Measurements from ENCODE around the gene ARID5B.
"Not testable (repeated sequence)": the region's sequence is repeated elsewhere in the genome, so short reads cannot be mapped to it uniquely, and the experiment has no call there.

Gene ARID5B

DNA sequence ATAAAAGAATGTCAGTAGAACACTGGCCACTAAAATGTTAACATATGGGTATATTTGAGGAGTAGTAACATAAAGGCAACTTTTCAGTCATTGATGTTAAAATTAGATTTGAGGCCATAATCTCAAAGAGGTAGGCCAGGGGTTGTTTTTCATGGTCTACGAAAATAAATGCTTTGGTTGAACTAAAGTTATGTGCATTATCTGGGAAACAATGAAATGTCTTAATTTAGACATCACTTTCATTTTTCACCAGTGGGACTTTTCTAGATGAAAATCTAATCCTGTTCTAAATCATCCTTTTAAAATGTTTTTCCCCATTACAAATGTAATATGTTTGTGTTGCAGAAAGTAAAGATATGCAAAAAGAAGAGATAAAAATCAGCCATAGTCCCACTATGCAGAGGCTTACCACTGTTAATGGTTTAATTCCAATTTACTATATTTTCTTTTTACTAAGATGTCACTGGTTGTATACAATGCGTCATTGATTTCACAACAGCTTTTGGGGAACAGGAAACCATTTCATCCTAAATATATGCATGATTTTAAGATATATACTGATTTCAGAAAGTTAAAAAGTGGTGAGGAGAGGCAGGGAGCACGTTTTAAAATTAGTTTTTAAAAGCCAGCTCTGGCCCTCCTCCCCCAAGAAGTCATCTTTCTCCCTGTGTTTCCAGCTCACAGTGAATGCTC is 64.3 kb downstream of the ARID5B start:
- DNase-seq (ENCODE audit: low read depth) = no peak

DNA sequence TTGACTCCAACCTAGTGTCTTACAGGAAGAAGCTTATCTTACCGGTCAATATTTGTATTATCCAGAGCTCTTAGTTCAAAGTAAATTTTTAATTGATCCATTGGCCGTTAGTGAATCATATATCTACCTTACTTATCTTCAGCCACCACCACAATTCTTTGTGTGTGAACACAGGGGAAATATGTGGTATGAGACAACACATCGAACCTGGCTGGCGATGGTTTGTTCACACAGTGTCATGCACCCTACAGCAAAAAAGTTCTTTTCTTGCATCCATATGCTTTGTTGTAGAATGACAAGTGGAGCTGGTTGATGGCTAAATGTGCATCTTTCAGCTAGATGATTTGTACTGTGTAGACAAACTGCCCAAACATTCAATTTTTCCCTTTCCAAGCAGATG is 65.8 kb downstream of the ARID5B start:
- no peak for DNase-seq (ENCODE audit: low read depth)

DNA sequence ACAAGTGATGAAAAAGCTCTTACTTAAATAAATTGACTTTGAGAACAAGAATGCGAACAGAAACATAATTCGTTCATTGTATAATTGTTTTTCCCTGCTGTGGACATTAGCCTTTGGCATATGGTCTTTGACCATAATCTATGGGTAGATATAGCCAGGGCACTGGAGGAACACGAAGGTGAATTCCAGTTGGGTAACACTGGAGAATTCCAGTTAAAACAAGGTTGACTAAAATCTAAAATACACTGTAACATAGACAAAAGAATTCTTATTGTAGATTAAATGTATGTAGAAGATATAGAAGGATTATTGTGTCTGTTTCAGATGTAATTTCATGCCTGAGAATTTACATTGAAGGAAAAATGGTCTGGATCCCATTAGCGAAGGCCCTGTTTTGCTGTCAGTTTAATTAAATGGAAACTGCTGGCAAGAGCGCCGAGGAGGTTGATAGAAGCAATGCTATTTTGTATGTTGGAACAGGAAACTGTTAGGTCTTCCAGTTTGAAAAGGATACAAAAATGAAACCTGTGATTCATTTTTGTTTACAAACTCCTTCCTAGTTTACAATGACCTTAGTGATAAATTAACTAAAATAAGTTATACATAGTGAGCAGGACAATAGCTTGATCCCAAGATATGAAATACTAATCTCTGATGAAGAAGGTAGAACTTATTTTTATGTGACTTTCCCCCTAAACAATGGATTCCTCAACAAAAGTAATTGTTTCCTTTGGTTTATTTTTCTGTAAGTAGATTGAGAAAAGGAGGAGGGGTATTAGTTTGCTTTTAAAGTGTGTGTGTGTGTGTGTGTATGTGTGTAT is 68.9 kb downstream of the ARID5B start:
- DNase-seq (ENCODE audit: low read depth) = no peak

DNA sequence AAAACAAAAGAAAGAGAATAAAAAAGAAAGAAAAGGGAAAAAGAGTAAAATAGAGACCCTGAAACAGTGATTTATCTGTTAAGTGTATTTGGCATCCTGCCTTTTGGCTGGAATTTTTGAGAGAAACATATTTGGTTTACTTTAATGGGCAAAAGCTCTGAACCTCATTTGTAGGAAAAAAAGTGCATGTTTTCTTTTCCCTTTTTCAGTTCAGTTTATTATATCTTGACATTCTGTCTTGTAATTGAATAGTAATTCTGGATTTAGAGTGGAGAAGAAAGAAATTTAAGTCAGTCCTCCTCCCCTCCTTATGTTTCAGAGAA is 69.5 kb downstream of the ARID5B start:
- DNase-seq (ENCODE audit: low read depth) = no peak

DNA sequence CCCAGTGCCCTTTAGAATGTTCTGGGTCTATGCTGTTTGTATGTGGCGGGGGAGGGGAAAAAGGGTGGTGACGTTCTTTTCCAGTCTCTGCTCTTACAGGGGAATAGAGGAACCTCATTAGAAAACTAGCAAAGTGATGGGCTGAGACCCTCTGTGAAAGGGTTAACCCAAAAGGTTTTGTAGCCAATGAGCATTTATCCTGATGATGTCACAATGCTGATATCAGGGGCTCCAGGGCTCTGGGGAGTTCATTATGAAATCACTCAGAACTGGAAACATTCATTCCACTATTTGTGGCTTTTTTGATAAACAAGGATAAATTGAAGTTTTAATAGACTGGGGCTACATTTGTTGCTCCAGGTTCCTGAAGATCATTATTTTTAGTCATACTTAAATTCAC is 71.7 kb downstream of the ARID5B start:
- DNase-seq (ENCODE audit: low read depth) = no peak

DNA sequence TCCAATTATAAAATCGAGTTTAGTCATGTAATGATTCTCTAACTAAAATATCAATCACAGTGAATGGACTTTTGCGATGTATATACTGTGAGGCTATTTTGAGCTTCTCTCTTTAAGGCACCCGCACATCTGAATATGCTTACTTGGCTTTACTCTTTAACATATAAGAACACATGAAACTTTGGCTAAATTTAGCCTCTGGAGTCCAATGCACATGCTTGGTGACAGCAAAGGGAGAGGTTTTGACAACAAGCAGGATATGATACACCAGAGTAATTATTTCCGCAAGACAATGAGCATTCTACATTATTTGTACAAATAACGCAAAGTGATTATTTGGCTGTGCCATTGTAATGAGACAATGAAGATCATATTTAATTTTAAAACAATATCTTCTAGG is 72.4 kb downstream of the ARID5B start:
- DNase-seq (ENCODE audit: low read depth) = no peak

DNA sequence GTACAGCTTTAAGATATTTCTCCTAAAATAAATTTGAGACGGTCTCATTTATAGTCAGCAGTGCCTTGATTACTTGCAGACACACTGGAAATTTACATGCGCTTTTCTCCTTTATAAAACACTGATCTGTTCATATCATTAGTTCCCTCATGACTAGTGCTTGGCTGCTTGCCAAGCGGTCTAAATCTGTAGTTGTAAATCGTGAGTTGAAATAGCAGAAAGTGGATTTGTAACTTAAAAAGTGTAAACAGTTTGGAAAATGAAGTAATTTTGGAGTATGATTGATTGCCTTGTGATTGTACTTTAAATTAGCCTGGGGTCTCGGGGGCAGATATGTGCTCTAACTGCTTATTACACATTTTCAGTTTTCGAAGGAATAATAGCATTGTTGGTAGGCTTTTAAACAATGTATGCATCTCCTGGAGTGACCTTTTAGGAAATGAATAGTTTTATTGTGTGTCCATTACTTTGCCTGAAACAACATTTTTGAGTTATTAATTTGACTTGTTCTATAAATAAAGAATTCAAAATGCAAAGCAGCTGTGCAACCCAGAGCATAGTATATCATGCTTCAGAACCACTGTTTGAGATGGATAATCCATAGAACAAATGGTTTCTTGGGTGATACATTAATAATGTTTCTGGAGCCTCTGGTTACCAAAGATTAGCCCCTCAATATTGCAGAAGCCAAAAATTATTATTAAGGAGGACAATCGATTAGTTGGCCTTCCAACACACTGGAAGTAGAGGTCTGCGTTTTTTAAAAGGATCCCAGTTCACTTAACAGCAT is 73.3 kb downstream of the ARID5B start:
- no peak for DNase-seq (ENCODE audit: low read depth)

DNA sequence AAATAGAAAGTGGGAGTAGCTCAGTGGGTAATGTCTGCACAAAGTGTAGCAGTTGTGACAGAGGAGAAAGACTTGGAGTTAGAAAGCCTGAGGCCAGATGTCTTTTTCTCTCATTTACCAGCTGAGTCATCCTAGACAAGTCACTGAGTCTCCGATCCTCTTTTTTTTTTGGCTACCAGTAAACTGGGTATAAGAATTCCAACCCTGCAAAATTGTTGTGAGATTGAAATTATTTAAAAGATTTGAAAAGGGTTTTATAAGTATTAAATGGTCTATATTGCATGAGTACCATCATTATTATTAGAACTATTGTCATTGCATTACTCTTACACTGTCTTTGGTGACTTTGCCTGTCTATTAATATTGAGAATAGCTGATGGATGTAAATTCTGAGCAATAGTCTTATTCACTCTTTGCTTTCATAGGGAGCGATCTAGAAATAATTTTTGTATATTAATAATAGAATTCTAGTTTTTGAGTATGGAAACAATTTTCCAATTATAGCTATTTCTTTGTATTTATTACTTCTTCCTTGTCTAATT is 74.0 kb downstream of the ARID5B start:
- DNase-seq (ENCODE audit: low read depth) = no peak

DNA sequence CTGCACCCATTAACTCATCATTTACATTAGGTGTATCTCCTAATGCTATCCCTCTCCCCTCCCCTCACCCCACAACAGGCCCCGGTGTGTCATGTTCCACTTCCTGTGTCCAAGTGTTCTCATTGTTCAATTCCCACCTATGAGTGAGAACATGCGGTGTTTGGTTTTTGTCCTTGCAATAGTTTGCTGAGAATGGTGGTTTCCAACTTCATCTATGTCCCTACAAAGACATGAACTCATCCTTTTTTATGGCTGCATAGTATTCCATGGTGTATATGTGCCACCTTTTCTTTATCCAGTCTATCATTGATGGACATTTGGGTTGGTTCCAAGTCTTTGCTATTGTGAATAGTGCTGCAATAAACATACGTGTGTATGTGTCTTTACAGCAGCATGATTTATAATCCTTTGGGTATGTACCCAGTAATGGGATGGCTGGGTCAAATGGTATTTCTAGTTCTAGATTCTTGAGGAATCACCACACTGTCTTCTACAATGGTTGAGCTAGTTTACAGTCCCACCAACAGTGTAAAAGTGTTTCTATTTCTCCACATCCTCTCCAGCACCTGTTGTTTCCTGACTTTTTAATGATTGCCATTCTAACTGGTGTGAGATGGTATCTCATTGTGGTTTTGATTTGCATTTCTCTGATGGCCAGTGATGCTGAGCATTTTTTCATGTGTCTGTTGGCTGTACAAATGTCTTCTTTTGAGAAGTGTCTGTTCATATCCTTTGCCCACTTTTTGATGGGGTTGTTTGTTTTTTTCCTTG is 75.6 kb downstream of the ARID5B start:
- not testable (repeated sequence) for DNase-seq (ENCODE audit: low read depth)

DNA sequence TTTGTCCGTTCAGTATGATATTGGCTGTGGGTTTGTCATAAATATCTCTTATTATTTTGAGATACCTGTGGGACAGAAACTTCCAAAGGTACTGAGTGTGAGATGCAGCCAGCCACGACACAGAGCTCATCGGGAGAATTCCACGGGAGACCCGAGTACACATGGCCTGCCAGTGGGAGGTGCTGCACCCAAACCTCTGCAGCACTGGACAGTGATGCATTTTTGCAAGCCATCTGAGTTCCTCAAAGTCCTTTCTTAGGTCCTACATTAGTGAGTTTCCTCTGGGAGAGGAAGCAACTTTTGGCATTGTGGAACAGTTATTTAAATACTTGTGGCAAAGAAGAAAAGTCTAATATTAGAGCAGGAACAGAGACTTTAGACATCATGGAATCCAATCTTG is 77.5 kb downstream of the ARID5B start:
- DNase-seq (ENCODE audit: low read depth) = no peak

DNA sequence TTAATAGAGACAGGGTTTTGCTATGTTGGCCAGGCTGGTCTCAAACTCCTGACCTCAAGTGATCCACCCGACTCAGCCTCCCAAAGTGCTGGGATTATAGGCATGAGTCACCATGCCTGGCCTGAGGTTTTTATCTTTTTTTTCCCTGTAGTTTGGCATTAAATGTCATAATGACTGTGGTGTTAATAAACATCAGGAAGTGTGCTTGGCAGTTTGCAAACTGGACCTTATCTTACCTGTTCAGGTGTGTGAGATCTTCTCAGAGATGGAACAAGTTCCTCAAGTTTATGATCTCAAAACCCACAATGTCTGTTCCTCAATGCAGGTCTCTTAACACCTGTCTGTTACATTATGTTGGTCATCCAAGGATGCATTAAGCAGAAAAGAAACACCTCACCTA is 80.0 kb downstream of the ARID5B start:
- no peak for DNase-seq (ENCODE audit: low read depth)

DNA sequence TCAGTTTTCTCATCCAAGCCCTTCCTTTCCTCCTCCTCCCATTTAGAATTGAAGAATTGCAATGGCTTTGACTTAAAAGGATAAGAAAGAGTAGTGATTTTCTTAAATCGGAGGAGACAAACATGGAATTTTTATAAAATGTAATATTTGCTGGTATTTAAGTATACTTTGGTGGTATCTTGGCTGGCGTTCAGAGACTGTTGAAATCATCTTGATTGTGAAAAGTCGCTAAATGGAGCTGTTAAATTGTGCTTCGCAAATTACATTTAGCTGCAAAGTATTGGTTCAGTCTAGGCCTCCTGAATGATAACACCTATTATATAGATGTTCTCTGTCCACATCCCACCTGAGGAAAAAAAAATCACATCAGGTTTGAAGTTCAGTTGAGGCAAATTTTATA is 81.8 kb downstream of the ARID5B start:
- no peak for DNase-seq (ENCODE audit: low read depth)

DNA sequence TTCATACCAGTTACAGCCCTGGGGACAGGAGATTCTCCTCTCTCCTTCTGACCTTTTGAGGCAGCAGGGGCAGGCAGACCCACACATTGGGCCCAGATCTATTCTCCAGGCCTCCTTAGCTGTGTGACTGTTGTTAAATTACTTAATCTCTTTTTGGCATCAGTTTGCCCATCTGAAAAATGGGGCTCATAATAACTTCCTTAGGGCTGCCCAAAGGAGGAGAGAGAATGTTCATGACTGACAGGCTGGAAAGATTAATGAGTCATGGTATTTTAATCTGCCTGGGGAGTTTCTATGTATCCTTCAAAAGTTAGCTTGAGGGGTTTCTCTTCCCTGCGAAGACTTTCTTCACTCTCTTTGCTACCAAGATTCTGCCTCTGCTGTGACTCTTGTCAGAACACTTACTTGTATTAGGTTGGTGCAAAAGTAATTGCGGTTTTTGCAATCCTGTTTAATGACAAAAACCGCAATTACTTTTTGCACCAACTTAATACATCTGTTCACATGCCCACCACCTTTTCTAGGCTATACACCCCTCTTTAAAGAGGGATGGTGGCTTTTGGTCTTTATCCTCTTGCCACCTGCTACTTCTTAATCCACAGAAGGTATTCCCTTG is 83.4 kb downstream of the ARID5B start:
- no peak for DNase-seq (ENCODE audit: low read depth)

DNA sequence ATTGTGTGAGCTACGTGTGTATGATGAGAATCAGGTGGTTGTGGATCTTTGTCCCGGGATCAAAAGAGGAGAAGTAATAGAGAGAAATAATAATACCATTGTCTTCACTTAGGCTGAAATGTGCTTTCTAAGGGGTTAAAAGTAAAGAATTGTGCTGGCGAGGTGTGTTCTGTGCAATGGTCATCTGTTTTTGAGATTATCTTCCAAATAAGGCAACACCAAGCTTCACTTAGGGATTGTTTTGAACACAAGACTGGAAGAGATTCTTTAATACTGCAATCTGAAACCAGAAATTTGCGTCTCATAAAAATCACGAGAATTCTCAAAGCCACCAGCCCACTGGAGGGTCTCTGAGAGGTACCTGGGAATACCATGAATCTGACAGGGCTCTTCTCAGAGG is 84.2 kb downstream of the ARID5B start:
- no peak for DNase-seq (ENCODE audit: low read depth)

DNA sequence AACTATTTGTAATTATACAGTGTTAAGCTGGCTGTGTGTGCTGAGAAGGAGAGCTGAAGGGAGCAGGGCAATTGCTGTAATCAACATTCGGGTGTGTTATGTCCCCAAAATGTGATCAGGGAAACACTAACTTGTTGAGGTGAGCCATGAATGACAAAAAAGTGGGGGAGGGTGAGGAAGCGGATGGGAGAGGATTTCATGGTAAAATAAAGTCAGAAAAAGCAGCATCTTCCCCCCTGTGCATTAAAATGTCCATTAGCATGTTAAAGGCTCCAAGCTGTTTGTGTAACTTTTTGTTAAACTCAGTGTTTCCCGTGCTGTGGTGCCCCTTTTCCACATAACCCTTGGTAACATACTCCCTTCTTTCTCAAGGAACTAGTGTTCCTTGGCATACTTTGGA is 84.9 kb downstream of the ARID5B start:
- no peak for DNase-seq (ENCODE audit: low read depth)

DNA sequence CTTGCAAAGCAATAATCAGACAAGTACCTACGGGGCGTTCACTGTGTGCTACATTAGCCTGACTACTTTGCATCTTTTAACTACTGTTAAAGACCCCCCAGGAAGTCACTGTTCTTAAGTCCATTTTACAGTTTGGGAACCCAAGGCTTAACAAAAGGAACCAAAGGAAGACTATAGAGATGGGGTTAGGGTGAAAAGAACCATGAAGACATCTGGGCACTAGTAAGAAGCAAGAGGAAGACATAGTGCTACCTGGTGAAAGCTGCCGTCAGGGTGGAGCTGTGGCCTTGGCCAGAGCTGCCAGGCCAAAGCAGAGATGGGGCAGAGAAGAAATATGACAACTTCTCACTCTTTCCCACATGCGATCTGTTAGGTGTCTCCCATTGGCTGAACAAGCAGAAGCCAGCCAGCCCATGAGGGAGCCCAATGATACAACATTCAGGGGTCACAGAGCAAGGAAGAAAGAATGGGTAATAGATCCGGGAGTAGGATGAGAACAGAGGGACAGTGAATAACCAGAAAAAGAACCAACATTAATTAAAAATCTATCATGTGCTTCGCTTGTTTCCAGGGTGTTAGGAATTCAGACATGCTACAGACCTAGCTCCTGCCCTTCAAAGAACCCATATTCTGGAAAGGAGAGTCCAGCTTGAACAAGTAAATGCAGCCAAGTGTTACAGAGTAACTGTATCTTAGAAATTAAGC is 85.4 kb downstream of the ARID5B start:
- DNase-seq (ENCODE audit: low read depth) = no peak

DNA sequence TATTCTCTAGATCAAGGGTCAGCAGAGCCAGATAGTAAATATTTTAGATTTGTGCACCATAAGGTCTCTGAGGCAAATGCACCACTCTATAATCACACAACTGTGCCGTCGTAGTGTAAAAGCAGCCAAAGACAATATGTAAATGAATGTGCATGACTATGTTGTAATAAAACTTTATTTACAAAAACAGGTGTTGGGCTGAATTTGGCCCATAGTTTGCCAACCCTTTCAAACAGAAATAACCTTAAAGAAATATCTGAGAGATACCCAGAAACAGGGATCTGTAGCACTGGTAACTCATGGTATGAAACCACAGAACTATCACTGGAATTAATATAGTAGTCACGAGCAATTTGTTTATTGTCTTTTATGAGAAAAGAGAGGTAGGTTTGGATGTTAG is 86.0 kb downstream of the ARID5B start:
- no peak for DNase-seq (ENCODE audit: low read depth)

DNA sequence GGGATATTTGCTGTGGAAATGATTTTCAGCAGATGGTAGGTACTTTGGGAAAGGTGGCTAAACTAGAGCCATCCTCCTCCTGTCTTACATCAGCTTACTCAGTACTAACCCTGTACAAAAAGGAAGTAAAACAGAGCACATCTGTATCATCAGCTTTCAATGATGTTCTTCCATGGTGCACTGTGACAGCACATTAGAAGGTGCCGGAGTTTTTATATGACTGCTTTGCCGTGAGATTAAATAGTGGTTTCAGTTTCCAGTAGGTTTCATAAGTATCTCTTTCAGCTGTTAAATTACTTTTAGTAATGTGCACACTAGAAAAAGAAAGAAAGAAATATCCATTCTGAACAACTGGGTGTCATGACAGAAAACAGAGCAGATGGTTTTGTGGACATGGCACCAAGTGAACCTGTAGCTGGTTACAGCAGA is 86.5 kb downstream of the ARID5B start:
- no peak for DNase-seq (ENCODE audit: low read depth)

DNA sequence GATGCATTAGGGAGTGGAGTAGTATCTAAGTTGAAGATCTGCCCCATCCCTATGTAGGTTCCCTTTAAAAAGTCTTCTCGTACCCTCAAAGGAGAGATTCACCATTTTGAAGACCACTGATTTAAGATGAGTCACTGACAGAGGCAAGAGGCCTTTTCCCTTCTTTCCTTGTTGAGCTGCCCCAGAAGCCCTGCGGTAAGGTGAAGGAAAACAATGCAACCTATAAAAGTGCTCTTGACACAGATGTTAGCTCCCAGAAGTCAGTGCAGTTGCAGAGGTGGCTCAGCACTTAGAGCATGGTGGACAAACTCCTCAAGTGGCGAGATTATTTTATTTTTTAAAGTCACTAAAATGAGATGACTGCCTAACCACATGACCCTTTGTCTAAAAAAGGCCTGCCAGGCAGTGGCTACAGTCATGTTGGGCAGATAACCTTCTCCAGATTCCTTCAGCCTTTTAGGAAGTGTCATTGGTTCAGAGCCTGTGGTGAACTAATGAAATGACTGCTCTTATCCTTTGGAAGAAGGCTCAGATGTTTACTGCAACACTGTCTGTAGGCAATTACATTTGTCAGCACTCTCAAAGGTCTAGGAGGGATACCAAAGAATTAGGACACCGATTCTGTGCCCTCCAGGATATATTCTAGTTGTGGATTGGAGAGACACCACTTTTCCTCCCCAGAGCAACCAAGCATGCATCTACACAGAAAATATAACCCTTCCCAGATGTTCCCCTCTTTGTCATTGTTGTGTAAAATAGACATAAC is 88.7 kb downstream of the ARID5B start:
- DNase-seq (ENCODE audit: low read depth) = no peak

DNA sequence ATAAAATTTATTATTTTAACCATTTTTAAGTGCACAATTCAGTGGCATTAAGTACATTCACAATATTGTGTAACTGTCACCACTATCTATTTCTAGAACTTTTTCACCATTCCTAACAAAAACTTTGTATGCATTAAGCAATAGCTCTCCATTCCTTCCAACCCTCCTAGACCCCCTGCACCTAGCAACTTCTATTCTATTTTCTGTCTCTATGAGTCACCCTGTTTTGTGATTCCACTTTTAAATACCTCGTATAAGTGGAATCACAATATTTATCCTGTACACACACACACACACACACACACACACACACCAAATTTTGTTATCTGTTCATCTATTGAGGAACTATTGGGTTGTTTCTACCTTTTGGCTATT is 89.2 kb downstream of the ARID5B start:
- DNase-seq (ENCODE audit: low read depth) = no peak
